G401 (cell line): ENCODE data around the gene FOXL2. TPM values are rescaled to one million over a fixed set of nuclear protein-coding genes. Genes with fewer than 3 reads are reported as not detected.
"Not testable (repeated sequence)": the region's sequence is repeated elsewhere in the genome, so short reads cannot be mapped to it uniquely, and the experiment has no call there.

Experiments
- DNase-seq: peaks from one replicate; pipeline ENCODE4 v3.0.0-alpha.2; 2015; ENCODE audit warnings: low spot score
- in situ Hi-C: cut with HindIII; loops from 2 replicates; pipeline ENCODE4 v1.10.0; 2016; ENCODE audit warnings: low sequenced_read_pairs, mixed read lengths
- total RNA-seq: library from RNA; depleted of rRNA; stranded (reverse); fragments of >200 nt; shearing (Covaris generic); gene quantifications from 2 replicates; pipeline ENCODE4 v1.2.3, GENCODE V29; 2014

The FOXL2 gene
- total RNA-seq, 1 experiment from 2014 or later: not detected

DNA sequence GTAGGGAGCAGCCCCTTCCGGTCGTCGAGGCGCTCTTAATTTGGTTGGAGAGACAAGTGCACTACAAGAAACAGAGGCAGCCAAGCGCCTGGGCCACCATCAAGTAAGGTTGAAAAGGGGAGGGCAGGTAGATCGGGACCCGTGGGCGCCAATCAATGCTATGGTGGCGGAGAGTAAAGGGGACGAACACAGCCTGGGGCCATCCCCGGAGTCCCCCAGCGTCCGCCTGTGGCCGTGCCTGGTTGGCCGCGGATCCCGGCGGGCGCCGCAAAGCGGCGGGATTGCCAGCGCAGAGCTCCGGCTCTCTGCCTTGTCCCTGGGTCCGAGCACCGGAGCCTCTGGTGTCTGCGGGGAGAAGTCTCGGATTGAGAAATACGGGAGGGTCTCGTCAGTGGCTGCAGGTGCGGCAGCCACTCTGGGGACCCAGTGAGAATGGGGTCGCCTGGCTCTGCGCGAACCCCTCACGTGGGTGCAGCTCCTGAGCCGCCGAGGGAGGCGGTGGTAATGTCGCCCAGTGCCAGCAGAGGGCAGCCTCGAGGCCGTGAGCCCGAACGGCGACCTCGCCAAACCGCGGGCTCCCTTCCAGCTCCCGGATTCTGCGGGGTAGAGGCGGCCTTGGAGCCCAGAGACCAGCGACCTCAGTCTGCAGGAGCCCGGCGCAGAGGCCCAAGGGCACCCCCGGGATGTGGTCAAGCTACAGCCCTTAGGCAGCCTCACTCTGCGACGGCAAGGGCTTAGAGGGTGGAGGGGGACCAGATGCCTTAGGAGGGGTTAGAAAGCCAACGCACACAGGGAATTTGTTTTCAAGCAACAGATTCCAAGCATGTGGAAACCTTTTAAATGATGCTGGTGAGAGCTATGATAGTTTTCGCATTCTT is 10.8 kb downstream of the FOXL2 start:
- peak; percentile 52 for DNase-seq
- in situ Hi-C loops: no loop called here

DNA sequence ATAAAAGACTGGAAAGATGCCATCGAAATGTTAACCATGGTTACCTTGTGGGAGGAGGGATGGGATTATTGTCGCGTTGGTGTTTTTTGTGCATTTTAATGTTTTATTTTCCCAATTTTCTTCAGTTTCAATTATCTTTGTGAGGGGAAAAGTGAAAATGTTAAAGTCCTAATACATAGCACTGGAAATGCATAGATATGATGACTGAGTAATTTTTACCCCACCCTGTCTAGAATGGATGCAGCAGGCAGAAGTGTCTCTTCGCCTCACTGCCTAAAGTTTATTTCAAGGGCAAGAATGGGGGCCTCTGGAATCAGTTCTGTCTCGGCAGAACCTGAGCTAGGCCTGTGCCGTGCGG is 11.5 kb downstream of the FOXL2 start:
- in situ Hi-C loops: no loop called here
- DNase-seq: no peak

DNA sequence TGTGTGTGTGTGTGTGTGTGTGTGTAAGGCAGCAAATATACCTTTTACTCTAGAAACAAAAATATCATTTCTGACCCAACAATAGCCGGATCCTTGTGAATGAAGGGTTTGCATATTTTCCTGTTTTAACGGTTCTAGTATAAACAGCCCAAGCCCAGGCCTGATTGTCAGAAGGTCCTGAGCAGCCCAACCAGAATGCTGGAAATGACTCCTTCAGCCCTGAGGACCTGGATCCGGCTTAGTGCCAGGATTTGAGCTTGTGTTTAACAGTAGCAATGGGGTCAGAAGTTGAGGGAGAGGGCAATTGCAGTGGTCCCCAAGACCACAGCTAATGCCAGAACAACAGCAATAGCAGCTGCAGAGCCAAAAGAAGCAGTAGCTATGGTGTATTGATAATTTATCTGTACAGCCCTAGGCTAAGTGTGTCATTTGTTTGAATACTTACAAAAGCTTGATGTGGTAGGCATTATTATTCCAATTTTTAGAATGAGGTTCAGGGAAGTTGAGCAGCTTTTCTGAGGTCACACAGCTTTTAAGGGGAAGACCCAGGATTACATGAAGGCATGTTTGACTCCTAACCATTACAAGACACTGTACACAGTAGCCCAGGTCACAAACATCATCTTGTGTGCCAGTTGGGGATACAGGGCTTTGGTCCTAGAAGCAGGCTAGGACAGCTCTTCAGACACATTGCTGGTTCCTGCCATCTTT is 12.8 kb downstream of the FOXL2 start:
- in situ Hi-C loops: no loop called here
- DNase-seq: no peak

DNA sequence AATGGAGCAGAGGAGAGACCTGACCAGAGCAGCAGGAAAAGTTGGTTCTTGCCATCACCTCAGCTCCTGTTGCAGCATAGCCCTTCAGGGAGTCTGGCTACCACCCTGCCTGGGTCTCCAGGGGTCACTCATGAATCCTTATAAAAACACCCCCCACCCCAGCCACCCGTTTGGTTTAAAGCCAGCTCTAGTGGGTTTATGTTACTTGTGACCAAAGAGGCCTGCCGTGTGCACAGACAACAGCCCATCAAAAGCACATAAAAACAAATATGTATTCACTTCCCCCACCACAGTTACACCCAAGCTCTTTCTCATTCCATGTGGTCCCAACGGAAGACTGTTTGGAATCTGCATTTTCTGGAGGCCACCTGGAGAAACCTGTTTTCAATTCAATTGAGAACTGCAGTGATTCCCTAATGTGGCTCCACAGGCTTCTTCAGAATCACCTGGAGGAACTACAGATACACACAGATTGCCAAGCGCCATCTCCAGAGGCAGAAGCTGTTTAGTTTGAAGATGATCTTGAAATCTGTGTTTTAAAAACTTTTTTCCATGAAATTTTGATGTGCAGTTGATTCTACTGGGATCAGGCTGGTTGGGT is 13.8 kb downstream of the FOXL2 start:
- in situ Hi-C loops: no loop called here
- no peak for DNase-seq

DNA sequence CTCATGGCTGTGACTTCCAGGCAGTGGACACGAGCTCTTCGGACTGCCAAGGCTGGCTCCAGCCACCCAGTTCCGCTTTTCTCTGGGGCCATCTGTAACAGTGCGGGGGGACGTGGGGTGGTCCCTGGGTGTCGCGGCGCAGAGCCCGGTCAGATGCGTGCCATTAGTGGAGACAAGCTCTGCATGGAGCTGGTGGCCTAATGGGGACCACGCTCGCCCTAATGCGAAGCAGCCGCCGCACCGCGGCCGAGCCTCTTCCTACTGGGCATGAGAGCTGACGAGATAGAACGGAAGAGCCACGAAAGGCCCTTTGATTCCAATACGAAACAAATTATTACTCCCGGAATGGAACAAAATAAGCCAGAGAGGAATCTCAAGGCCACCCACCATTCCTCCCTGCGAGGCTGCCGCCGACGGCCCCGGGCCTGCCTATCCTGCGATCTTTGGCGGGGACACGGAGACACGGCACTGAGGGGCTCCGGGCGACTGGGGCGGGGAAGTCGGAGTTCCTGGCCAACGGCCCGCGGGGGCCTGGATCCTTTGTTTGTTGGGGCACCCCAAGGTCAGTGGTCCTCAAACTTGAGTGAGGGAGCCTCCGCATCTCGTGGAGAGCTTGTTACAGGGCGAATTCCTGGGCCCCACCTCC is 18.1 kb downstream of the FOXL2 start:
- DNase-seq: no peak
- in situ Hi-C loops: no loop called here

DNA sequence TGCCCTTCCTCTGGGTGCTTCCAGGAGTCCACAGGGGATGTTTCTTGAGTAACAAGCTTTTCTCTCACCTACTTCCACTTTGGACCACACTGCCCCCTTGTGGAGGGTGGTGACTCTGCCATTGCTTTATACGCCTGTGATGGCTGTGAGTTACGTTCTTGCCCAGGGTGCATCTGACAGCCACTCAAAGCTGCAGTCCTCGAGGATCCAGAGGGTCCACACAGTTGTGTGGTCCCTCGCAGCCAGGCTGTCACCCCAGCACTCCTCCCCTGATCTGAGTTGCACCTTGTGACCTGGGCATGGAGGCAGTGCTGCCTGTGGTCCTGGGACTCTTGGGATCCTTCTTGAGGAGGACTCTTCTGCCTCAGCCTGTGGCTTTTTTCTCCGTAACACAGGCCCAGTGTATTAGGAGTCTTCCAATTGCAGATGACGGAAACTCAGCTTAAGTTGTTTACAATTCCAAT is 23.4 kb downstream of the FOXL2 start:
- in situ Hi-C loops: no loop called here
- peak; percentile 59 for DNase-seq

DNA sequence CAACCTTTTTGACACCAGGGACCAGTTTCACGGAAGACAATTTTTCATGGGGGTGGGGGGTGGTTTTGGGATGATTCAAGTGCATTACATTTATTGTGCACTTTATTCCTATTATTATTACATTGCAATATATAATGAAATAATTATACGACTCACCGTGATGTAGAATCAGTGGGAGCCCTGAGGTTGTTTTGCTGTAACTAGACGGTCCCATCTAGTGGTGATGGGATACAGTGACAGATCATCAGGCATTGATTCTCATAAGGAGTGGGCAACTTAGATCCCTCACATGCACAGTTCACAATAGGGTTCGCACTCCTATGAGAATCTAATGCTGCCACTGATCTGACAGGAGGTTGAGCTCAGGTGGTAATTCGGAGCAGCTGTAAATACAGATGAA is 24.5 kb downstream of the FOXL2 start:
- DNase-seq, in situ Hi-C loops: not testable (repeated sequence)

DNA sequence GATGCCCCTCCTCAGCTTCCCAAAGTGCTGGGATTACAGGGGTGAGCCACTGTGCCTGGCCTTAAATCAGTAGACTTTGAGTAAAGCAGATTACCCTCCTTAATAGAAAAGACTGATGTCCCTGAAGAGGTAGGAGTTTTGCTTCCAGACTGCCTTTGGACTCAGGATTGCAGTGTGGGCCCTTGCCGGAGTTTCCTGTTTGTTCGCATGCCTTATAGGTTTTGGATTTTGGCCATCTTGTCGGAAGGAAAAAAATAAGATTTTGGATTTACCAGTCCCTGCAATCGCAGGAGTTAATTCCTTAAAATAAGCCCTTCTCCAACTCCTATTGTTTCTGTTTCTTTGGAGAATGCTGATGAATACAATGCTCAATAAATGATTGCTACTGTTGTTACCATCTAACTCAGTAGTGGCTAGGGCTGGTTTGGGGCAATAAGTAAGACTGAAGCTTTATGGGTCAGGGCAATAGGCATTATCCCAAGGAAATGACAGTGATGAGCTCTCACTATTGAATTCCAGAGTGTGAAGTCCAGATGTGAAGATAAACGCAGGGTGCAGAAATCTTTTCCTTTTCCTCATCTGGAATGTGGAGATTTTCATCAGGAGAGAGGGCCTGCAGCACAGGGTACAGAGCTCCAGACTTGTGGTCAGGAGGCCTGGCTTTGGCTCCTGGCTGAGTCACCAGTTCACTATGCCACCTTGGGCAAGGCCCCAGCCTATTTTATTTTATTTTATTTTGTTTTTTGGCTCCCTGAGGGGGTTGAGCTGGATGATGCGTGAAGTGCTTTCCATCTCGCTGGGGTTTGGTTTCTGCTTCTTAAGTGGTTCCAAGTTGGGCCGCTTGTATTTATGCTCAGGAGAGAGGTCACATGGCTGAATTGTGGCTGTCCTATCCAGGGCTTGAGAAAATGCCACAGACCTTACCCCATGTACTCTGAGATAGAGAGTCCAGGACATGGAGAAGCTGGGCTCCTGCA is 25.3 kb downstream of the FOXL2 start:
- no peak for DNase-seq
- in situ Hi-C loops: no loop called here

DNA sequence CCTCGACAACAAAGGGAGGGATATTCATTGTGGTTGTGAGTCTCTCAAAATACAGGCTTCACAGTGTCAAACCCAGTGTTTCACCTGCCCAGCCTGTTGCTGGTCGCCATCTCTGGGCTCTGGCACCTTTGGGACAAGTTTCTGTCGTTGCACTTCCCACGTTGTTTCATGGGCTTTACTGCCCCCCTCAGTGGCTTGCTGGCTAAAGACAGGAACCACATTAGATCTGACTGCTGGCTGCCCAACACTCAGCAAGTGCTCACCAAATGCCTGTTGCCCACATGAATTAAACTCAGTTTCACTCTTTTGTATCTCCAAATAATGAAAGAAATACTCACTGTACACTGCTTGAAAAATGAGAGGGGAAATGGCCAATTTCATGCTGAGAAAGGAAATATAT is 27.6 kb downstream of the FOXL2 start:
- no peak for DNase-seq
- in situ Hi-C loops: no loop called here

DNA sequence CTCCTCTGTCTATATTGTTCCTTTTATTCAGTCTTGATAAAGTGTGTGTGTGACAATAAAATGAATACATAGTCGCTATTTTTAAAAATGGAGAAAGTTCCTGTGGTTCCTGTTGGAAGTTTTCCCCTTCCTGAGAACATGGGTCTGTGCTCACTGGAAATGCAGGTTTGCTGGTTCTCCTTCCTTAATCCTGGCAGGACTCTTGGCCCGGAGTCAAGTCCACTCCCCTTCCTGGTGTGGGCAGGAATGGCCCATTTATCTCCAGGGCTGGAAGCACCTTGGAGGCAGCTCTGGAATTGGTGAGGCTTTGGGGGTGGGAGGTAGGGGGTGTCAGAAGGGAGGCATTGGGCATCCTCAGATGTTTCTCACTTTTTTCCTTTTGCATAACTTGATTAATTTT is 30.1 kb downstream of the FOXL2 start:
- in situ Hi-C loops: no loop called here
- DNase-seq: no peak

DNA sequence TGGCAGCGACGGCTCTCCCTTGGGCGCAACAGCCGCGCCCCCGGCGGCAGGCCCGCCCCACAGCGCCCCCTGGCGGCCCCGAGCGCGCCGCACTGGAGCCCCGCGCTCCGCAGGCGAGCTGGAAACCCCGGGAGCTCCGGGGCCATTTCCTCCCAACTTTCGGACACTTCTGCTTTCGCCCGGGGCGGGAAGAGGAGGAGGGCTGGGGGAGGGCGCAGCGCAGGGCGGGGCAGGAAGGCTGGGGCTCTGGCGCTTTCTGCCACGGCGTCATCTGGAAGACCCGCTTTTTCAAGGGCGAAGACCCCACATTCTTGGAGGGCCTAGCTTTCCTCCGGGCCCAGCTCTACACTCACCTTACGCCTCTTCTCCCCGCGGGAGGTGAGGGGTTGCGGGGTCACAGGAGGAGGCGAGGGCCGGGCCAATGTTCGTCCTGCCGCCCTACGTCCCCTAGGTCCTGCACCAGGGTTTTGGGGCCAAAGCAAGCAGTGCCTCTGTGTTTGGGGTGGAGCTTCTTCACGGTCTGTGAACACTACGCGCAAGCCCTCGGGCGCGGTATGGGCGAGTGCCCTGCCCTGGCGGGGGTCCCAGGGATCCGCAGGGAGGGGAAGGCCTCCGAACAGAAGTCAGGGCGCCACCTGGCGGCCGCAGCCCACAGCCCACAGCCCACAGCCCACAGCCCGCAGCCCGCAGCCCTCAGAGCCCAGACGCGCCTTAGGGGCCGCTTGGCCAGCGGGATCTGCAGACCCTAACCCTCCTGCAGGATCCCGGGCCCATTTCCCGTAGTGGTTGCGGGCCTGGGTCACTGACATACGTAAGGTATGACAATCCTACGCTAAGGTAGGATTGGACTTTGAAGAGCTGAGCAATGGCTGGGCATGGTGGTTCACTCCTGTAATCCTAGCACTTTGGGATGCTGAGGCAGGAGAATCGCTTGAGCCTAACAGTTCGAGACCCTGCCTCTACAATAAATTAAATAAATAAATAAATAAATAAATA is 31.1 kb downstream of the FOXL2 start:
- in situ Hi-C loops: no loop called here
- peak; percentile 79 for DNase-seq

DNA sequence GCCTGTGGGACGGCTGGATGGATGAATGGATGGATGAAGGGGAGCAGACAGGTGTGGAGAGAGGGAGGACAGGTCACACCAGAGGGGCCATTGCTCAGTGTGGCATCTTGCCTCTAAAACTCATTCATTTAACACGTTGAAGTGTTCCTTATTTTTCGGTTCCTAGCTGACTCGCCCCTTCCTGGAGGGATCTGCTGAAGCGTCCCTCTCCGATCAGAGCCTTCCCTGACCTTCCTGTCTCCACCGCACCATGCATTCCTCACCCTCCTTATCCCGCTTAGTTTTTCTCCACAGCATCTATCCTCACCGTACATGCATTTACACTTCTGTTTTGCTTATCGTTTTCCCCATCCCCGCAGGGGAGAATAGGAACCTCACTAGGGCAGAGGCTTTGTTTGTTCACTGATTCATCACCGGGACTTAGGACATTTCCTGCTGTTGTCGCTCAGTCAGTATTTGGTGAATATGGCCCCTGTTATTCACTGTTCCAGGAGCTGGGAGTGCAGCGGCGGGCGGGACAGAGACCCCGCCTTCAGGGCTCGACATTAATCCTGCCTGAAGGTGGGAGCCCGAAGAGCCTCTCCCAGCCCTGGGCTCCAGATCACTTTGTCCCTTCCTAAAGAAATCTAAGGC is 32.0 kb downstream of the FOXL2 start:
- DNase-seq: no peak
- in situ Hi-C loops: no loop called here

DNA sequence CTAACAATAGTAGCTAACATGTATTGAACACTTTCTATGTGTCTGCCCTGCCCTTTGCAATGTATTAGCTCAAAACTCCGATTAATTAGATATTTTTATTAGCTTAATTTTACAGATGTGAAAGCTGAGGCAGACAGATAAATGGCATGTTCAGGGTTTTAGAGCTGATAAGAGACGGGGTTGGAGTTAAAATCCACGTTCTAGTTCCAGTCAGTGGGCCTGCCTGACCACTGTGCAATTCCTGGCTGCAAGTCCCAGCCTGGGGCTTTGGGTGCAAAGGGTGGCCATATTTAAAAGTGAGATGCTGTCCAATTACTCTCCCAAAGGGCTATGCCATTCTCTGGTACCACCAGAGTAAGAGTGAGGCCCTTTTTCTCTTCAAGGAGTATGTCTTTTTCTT is 33.2 kb downstream of the FOXL2 start:
- no peak for DNase-seq
- in situ Hi-C loops: no loop called here

DNA sequence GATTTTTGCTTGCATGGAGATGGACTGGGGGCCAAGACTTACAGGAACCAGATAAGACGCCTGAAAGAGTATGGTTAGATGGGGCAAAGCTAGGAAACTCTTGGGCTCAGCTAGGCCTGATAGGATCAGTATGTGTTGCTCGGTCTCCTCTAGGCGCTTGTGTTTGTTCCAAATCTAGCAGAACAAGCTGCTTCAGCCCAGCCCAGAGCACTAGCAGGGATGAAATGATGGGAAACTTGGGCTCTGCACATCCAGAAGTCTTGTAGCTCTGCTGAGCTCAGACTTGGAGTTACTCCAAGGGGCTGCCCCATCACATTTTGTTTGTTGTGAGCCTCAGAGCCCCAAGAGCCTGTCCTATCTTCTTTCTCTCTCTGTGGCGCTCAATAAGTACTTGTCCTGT is 34.7 kb downstream of the FOXL2 start:
- DNase-seq: peak; percentile 6
- in situ Hi-C loops: no loop called here

DNA sequence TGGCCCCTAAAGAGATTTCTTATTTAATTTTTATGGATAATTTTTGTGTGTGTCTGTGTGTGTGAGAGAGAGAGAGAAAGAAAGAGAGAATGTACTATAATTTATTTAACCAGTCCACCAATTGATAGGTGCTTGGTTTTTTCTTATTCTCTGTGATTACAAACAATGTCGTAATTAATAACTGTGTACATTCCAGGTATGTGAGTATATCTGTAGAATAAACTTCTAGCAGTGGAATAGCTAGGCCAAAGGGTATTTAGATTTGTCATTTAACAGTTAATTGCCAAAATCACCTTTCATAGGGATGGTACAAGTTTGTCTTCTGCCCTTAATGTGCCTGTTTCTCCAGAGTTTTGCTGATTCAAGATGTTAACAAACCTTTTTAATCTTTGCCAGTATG is 35.3 kb downstream of the FOXL2 start:
- DNase-seq: no peak
- in situ Hi-C loops: no loop called here

DNA sequence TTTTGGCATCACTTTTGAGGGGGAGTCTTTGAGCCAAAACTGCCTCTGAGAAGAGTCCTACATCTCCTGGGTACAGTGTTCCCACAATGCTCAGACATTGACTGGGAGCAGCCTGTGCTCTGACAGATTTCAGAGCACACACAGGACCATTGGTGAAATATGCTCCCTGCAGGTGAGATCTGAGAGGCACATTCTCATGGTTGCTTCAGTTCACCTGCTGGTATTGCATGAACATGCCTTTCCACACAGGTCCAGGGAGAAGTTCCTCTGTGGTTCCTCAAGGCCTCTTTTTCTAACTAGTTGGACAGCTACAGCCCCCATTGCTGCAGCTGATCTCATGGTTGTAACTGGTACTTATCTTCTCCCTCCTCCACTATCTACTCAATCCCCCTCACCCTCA is 37.0 kb downstream of the FOXL2 start:
- in situ Hi-C loops: no loop called here
- no peak for DNase-seq

DNA sequence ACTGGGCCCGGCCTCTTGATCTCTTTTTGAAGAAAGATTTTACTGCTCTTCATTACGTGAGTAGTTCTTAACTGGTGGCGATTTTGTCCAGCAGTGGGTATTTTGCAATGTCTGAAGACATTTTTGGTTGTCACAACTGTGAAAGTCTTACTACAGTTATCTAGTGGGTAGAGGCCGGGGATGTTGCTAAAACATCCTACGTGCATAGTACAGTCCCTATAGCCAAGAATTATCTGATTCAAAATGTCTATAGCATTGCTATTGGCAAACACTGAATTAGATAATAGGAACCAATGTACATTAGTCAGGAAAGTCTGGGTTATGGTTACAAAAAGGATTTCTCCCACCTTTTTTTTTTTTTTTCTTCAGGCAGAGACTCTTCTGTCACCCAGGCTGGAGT is 38.1 kb downstream of the FOXL2 start:
- DNase-seq: no peak
- in situ Hi-C loops: no loop called here
